ENCODE results near the gene WDR83. TPM values are rescaled to one million over a fixed set of nuclear protein-coding genes. Genes with fewer than 3 reads are reported as not detected.

The WDR83 gene
- total RNA-seq, 3 donors from 2014 or later (not counting 1 experiment from before 2014, with no cell fraction given) = 17.0 to 25.8 (median 25.1) TPM

GRCh38 chr19:12720851-12721655, 54.4 kb downstream of the WDR83 start:
- peaks cover 6% of the 10 kb centered on the region for H3K36me3 ChIP-seq (ENCODE audit: control insufficient read depth, insufficient read depth, low read length)
- H3K4me3 Mint-ChIP-seq = peak overlapping the region; percentile 94
- intact Hi-C loops (cut with micrococcal nuclease) = loop anchor here (5.0 kb wide), 3 partner anchors 39 to 71 kb away; partner anchors contain the start of genes DHPS, JUNB, MAN2B1 and WDR83
- H3K27me3 ChIP-seq (ENCODE audit: control insufficient read depth, insufficient read depth, low read length) = no peaks in the 10 kb centered on the region
- 12% methylated on average over 59 of the region's 59 CpGs for WGBS (ENCODE audit: insufficient coverage)
- DNase-seq (peak in 1 of 2 donors; percentile 36), ATAC-seq (no peak)
- peak overlapping the region; percentile 91 to 96 for H3K27ac Mint-ChIP-seq
- H3K27ac ChIP-seq (ENCODE audit: low read length) = no peak overlapping the region
- H3K4me3 ChIP-seq (ENCODE audit: low read length) = peak overlapping the region; percentile 60
- no peak for TF ChIP-seq CTCF (IDR thresholded peaks at IDR 0.05)
- peaks cover 26 to 47% of the 10 kb centered on the region in 2 donors for H3K4me1 Mint-ChIP-seq
- H3K4me1 ChIP-seq (ENCODE audit: control insufficient read depth, insufficient read depth, low read length) = peaks cover 36% of the 10 kb centered on the region
- H3K9me3 Mint-ChIP-seq = no peaks in the 10 kb centered on the region
- no peaks in the 10 kb centered on the region for H3K9me3 ChIP-seq (ENCODE audit: control insufficient read depth, insufficient read depth, low read length)
- no peaks in the 10 kb centered on the region for H3K36me3 Mint-ChIP-seq
- no peaks in the 10 kb centered on the region for H3K27me3 Mint-ChIP-seq (ENCODE audit: low read depth in 2 of 2)

GRCh38 chr19:12721656-12722565, 55.3 kb downstream of the WDR83 start:
- H3K9me3 ChIP-seq (ENCODE audit: control insufficient read depth, insufficient read depth, low read length) = no peaks in the 10 kb centered on the region
- intact Hi-C loops (cut with micrococcal nuclease) = loop anchor here (5.0 kb wide), 3 partner anchors 40 to 70 kb away; partner anchors contain the start of genes DHPS, JUNB, MAN2B1 and WDR83
- H3K9me3 Mint-ChIP-seq = no peaks in the 10 kb centered on the region
- TF ChIP-seq CTCF (IDR thresholded peaks at IDR 0.05) = no peak
- H3K36me3 ChIP-seq (ENCODE audit: control insufficient read depth, insufficient read depth, low read length) = peaks cover 4% of the 10 kb centered on the region
- no peaks in the 10 kb centered on the region for H3K36me3 Mint-ChIP-seq
- H3K27ac Mint-ChIP-seq = peak overlapping the region; percentile 91 to 96
- peak overlapping the region; percentile 44 for H3K27ac ChIP-seq (ENCODE audit: low read length)
- H3K27me3 ChIP-seq (ENCODE audit: control insufficient read depth, insufficient read depth, low read length) = no peaks in the 10 kb centered on the region
- peak overlapping the region; percentile 60 for H3K4me3 ChIP-seq (ENCODE audit: low read length)
- ATAC-seq (peak; percentile 52 to 67 (median 54)), DNase-seq (peak in 1 of 2 donors; percentile 69)
- H3K27me3 Mint-ChIP-seq (ENCODE audit: low read depth in 2 of 2) = no peaks in the 10 kb centered on the region
- H3K4me3 Mint-ChIP-seq = peak overlapping the region; percentile 94
- WGBS (ENCODE audit: insufficient coverage) = under 1% methylated on average over 64 of the region's 65 CpGs
- H3K4me1 Mint-ChIP-seq = peaks cover 26 to 42% of the 10 kb centered on the region in 2 donors
- peaks cover 36% of the 10 kb centered on the region for H3K4me1 ChIP-seq (ENCODE audit: control insufficient read depth, insufficient read depth, low read length)

GRCh38 chr19:12722566-12723380, 56.2 kb downstream of the WDR83 start:
- intact Hi-C loops (cut with micrococcal nuclease) = loop anchor here (1.0 to 5.0 kb wide), 4 partner anchors 11 to 70 kb away; partner anchors contain the start of genes DHPS, JUNB, MAN2B1 and WDR83
- peak; percentile 87 to 99 for DNase-seq
- no peaks in the 10 kb centered on the region for H3K27me3 Mint-ChIP-seq (ENCODE audit: low read depth in 2 of 2)
- Histone ChIP-seq H3K27me3 (ENCODE audit: control insufficient read depth, insufficient read depth, low read length) (no peaks in the 10 kb centered on the region), H3K36me3 (ENCODE audit: control insufficient read depth, insufficient read depth, low read length) (peaks cover 2% of the 10 kb centered on the region), H3K9me3 (ENCODE audit: control insufficient read depth, insufficient read depth, low read length) (no peaks in the 10 kb centered on the region), H3K4me3 (ENCODE audit: low read length) (peak overlapping the region; percentile 60), H3K4me1 (ENCODE audit: control insufficient read depth, insufficient read depth, low read length) (peaks cover 36% of the 10 kb centered on the region), H3K27ac (ENCODE audit: low read length) (peak overlapping the region; percentile 44)
- peak; percentile 87 to 97 (median 95) for ATAC-seq
- no peaks in the 10 kb centered on the region for H3K36me3 Mint-ChIP-seq
- H3K9me3 Mint-ChIP-seq = no peaks in the 10 kb centered on the region
- peaks cover 26 to 42% of the 10 kb centered on the region in 2 donors for H3K4me1 Mint-ChIP-seq
- peak overlapping the region; percentile 91 to 96 for H3K27ac Mint-ChIP-seq
- peak overlapping the region; percentile 93 for H3K4me3 Mint-ChIP-seq
- no peak for TF ChIP-seq CTCF (IDR thresholded peaks at IDR 0.05)
- WGBS (ENCODE audit: insufficient coverage) = under 1% methylated on average over 30 of the region's 32 CpGs

All from natural killer cell (primary cell).